Stomach (tissue), 4 donors: Measurements from ENCODE around the gene ST8SIA1.

Experiments used
- POLR2AphosphoS5 ChIP-seq, 3 donors: sonication (generic); formaldehyde crosslinking; IDR thresholded peaks; one replicate each; pipeline ENCODE4 v1.6.1; 2016; ENCODE audit warnings: antibody characterized with exemption in 3 of 3
- TF ChIP-seq, protein P1 (sequence below), 7 experiments: fragments of 450-650 bp in 4 of 7; fragments of 200-600 bp in 3 of 7; sonication (generic) in 3 of 7; IDR thresholded peaks; one replicate each; pipeline ENCODE4 v1.5.1; 2016 to 2019; ENCODE audit warnings: antibody characterized with exemption in 7 of 7, control low read depth in 2 of 7, mild to moderate bottlenecking in 1 of 7

DNA sequence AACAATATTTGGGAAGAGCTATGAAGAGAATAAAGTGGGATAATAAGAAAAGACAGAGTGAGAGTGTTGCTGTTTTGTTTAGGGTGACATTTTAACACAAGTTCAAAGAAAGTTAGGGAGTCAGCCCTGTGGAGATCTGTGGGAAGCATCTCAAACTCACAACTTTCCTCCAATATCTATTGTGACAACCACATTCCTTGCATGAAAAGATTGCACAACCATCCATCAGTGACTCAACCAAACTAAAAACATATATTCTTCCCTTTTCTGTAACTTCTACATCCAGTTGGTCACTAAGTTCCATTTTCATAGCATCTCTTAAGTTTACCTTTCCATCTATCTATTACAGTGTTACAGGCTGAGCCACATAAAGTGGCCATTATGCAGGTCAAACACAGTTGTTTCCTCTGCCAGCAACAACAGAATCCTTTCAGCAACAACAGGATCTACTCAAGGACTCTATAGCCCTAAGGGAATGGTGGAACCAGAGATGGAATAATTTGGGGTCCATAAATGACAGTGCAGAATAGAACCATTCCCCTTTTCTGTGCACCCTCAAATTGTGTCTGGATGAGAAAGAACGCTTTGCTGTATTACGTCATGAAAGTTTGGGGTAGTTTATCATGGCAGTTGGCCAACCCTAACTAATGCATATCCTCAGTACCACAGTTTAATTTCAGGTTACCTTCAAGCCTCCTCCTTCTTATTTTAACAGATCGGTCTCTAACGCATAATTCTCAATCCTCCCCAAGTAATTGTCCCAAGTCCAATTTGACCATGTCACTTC is 118.8 kb downstream of the ST8SIA1 start:
- TF ChIP-seq, protein P1, sequence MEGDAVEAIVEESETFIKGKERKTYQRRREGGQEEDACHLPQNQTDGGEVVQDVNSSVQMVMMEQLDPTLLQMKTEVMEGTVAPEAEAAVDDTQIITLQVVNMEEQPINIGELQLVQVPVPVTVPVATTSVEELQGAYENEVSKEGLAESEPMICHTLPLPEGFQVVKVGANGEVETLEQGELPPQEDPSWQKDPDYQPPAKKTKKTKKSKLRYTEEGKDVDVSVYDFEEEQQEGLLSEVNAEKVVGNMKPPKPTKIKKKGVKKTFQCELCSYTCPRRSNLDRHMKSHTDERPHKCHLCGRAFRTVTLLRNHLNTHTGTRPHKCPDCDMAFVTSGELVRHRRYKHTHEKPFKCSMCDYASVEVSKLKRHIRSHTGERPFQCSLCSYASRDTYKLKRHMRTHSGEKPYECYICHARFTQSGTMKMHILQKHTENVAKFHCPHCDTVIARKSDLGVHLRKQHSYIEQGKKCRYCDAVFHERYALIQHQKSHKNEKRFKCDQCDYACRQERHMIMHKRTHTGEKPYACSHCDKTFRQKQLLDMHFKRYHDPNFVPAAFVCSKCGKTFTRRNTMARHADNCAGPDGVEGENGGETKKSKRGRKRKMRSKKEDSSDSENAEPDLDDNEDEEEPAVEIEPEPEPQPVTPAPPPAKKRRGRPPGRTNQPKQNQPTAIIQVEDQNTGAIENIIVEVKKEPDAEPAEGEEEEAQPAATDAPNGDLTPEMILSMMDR (IDR thresholded peaks at IDR 0.05) = no peak
- no peak for TF ChIP-seq POLR2AphosphoS5 (IDR thresholded peaks at IDR 0.05)
